NCI-H1436 (cell line): ENCODE data around the gene RAPGEF1.
"Not testable (repeated sequence)": the region's sequence is repeated elsewhere in the genome, so short reads cannot be mapped to it uniquely, and the experiment has no call there.

Experiments
- DNase-seq: peaks from one replicate; lab custom pipeline; 2025; lab: John Stamatoyannopoulos, UW

Gene RAPGEF1

GRCh38 chr9:131731237-131731636, 8.6 kb downstream of the RAPGEF1 start:
- no peak for DNase-seq

- DNase-seq = no peak
These were observed 10.9 kb downstream of the RAPGEF1 start for GRCh38 chr9:131728961-131729360.

- DNase-seq = no peak
These were observed 11.3 kb downstream of the RAPGEF1 start for GRCh38 chr9:131728546-131728910.

- no peak for DNase-seq
These were observed 11.9 kb downstream of the RAPGEF1 start for GRCh38 chr9:131727795-131728545.

- DNase-seq = no peak
These were observed 12.6 kb downstream of the RAPGEF1 start for GRCh38 chr9:131727184-131727759.

- no peak for DNase-seq
These were observed 15.2 kb downstream of the RAPGEF1 start for GRCh38 chr9:131724683-131725082.

GRCh38 chr9:131723632-131724031, 16.2 kb downstream of the RAPGEF1 start:
- no peak for DNase-seq

- DNase-seq = peak; percentile 25
These were observed 17.6 kb downstream of the RAPGEF1 start for GRCh38 chr9:131722255-131722654.

- DNase-seq = no peak
These were observed 18.8 kb downstream of the RAPGEF1 start for GRCh38 chr9:131721076-131721475.

GRCh38 chr9:131720330-131720729, 19.5 kb downstream of the RAPGEF1 start:
- no peak for DNase-seq

- DNase-seq = no peak
These were observed 20.5 kb downstream of the RAPGEF1 start for GRCh38 chr9:131719262-131719908.

GRCh38 chr9:131717719-131718460, 22.0 kb downstream of the RAPGEF1 start:
- DNase-seq = no peak

- DNase-seq = no peak
These were observed 24.0 kb downstream of the RAPGEF1 start for GRCh38 chr9:131715906-131716305.

- DNase-seq = no peak
These were observed 25.1 kb downstream of the RAPGEF1 start for GRCh38 chr9:131714821-131715220.

GRCh38 chr9:131714161-131714646, 25.7 kb downstream of the RAPGEF1 start:
- DNase-seq = no peak

GRCh38 chr9:131713016-131713415, 26.9 kb downstream of the RAPGEF1 start:
- DNase-seq = no peak

GRCh38 chr9:131712151-131712716, 27.6 kb downstream of the RAPGEF1 start:
- no peak for DNase-seq

GRCh38 chr9:131709771-131710431, 30.0 kb downstream of the RAPGEF1 start:
- DNase-seq = no peak

GRCh38 chr9:131709010-131709770, 30.7 kb downstream of the RAPGEF1 start:
- not testable (repeated sequence) for DNase-seq

- DNase-seq = no peak
These were observed 31.5 kb downstream of the RAPGEF1 start for GRCh38 chr9:131708226-131709002.
